GM19467 (cell line): ENCODE data around the gene STXBP1.

Experiments
- ATAC-seq: cut with Tn5 transposase; IDR thresholded peaks from one replicate; pipeline ENCODE4 v1.9.1; 2021; ENCODE audit warnings: mild to moderate bottlenecking, moderate library complexity; ENCODE audit not compliant: unreplicated experiment

The STXBP1 gene

DNA sequence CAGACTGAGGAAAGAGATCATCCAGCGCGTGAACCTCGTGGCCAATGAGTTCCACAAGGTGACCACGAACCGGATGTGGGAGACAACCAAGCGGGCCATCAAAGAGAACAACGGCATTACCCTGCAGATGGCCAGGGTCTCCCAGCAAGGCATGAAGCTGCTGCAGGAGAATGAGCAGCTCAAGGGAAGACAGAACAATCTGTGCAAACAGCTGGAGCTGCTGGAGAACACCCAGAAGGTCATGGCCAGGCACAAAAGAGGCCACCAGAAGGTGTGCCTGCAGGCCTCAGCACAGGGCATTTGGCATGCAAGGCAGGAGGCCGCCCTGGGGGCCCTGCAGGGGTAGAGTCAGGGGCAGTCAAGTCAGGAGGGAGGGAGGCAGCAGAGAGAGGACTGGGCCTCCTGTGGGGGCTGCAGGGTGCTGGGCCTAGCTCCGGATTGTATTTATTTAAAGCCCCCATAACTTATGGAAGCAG lies 99.2 kb downstream of the STXBP1 start:
- ATAC-seq = no peak

DNA sequence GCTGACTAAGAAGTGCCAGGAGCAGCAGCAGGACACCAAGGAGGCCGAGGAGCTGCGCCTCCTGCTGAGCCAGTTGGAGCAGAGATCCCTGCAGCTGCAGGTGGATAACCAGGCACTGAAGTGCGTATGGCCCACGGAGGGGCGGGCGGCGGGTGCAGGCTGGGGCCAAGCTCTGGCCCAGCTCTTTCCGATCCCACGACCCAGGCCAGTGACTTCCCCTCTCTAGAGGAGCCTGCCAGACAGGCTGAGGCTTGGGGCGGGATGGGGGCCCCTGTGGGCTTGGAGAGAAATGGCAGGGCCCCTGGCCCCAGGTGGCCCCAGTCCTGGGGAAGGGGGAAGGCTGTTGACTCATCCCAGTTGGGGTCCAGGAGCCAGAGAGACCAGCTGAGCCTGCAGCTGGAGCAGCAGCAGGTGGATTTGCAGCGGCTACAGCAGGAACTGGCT lies 99.8 kb downstream of the STXBP1 start:
- no peak for ATAC-seq

DNA sequence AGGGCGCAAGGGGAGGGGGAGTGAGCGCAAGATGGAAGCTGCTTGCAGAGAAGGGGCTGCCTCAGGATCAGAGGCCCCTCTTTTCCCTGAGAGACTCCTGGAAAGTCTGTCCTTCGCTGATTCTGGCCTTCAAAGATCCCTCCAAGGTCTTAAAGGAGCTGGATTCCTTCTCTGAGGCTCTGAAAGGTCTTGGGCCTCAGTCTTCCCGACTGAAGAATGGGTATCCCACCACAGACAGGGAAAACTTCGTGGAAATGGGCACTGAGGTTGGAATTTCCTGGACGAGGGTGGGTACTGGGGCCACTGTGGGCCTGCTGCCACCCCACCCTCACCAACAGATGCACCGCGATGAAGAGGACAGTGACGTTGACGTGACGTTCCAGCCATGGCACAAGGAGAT lies 100.3 kb downstream of the STXBP1 start:
- no peak for ATAC-seq

DNA sequence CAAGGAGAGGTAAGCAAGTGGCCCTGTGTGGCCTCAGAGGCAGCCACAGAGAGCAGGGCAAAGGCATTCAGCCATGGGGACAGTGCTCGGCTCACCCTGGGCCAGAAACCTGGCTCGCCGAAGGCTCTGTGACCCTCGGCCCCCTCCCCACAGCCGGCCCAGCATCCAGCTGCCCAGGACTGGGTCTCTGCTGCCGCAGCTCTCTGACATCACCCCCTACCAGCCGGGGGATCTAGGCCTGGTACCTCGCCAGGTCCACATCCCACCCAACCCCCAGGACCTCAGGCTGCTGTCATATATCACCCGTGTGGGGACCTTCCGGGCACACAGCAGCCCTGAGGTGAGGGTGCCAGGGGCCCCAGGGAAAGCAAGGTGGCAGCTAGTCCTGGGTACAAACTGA lies 100.8 kb downstream of the STXBP1 start:
- ATAC-seq = no peak

DNA sequence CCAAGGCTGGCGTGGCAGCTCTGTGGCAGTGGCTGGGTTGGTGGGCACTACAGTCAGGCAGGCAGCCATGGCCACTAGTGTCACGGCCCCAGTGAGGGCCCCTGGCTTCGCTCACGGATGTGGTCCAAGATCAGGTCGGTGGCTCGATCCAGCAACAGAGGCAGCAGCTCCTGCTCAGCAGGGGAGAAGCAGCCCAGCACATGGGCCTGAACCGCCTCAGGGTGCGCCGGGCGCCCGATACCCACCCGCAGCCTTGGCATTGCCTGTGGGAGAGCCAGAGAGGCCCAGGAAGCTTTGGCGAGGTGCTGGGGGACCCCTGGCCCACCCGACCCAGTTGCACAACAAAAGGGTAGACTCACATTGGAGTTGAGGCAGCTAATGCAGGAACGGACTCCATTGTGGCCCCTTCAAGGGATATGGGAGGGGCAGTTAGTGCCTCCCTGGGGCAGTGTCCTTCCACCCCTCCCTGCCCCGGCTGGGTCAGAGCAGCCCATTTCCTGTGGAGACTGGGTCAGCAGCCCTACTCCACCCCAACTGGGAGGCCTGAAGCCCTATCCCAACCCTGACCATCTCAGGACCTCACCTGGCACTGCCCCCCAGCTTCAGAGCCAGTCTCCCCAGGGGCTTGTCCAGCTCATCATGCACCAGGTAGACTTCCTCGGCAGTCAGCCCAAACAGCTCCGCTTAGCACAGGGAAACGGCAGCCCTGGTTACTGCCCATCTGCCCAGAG lies 102.1 kb downstream of the STXBP1 start:
- ATAC-seq = no peak

DNA sequence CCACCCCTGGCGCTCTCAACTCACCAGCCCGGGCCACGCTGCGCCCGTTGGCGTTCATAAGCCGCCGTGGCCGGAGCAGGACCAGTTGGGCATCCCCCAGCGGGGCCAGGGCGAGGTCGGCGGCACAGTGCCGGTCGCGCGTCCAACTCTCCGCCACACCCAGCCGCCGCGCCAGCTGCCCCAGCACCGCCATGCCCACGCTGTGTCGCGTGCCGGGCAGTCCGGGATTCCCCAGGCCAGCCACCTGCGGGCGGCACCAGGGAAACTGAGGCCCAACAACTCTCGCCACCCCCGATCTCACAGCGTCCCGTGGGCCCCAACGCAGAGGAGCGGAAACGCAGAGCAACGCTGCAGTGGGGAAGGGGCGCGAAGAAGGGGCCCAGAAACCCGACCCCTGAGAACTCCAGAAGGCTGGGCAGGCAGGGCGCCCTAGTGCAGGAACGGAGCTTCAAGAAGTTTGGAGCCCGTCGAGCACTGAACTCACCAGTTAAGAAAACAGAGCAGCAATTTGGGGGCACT lies 102.9 kb downstream of the STXBP1 start:
- no peak for ATAC-seq

DNA sequence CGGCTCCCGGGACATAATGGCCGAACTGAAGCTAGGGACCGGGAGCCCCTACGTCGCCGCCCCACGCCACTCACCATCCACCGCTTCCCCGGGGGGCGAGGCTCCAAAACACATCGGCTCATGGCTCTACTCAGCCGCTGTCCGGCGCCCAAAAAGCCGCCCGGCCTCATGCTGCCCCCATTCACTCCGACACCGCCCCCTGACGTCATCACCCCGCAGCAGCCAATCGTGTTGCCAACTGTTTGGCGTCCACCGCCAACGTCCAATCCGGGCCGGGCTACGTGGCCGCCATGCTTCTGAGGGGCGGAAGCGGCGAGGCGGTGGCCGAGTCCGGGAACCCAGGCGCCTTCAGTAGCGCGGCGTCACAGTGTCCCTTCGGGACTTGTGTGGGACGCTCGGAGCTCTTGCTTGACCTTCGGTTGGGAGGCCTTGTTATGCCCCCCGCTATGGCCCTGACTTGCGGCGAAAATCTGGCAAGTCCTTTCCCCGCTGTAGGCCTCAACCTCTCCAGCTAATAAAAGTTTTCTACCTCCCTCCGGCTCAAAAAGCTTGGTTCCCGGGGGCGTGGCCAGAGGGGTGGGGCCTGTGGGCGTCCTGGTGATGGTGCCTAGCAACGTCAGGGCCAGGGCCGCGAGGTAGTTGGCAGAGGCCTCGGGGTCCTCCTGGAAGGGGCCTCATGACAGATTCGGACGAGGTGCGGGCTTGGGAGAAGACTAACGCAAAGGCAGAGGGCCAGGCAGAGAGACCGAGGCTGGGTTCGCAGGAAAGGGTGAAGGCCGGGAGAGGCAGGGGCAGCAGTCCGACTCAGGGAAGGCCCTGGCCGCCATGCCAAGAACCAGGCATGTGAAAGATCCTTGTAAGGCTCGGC lies 103.6 kb downstream of the STXBP1 start, which contains the start of the genes PTRH1 and TTC16:
Gene PTRH1 (minus strand): TSS at position 194 of the 868 bp plus-strand sequence. CDS start 24 bp downstream, at position 170.
Gene TTC16 (plus strand): TSS at position 610 of the 868 bp plus-strand sequence. CDS start 67 bp downstream, at position 677.
- peak; percentile 95 for ATAC-seq

DNA sequence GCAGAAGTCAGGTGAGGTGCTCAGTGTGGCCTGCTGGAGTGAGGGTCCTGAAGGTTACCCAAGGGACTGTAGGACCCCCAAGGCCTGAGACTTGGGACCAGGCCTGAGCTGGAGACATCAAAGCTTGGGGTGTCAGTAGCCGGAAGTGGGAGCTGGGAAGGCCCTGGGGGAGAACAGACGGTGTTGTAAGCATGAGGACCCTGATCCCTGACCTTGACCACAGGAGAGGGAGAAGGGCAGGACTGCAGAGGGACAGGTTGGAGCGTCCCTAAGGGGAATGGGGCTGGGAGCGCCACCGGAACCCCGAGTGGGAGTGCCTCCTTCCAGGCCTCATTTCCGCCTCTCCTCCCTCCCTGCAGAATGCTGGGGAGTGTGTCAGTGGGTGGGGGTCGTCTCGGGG lies 104.3 kb downstream of the STXBP1 start:
- ATAC-seq = no peak

DNA sequence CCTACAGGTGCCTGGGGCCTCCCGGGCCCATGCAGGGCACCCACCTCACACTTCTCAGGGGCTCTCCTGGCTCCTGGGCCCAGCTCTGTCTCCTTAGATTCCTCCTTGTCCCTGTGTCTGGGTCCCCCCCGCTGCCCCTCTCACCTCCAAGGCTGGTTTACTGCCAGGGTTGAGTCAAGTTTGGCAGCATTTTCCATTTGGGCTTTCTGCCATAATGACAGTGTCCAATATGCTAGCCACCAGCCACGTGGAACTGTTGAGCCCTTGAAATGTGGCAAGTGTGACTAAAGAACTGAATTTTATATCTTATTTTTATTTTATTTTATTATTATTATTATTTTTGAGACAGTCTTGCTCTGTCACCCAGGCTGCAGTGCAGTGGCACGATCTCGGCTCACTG lies 105.7 kb downstream of the STXBP1 start:
- no peak for ATAC-seq

DNA sequence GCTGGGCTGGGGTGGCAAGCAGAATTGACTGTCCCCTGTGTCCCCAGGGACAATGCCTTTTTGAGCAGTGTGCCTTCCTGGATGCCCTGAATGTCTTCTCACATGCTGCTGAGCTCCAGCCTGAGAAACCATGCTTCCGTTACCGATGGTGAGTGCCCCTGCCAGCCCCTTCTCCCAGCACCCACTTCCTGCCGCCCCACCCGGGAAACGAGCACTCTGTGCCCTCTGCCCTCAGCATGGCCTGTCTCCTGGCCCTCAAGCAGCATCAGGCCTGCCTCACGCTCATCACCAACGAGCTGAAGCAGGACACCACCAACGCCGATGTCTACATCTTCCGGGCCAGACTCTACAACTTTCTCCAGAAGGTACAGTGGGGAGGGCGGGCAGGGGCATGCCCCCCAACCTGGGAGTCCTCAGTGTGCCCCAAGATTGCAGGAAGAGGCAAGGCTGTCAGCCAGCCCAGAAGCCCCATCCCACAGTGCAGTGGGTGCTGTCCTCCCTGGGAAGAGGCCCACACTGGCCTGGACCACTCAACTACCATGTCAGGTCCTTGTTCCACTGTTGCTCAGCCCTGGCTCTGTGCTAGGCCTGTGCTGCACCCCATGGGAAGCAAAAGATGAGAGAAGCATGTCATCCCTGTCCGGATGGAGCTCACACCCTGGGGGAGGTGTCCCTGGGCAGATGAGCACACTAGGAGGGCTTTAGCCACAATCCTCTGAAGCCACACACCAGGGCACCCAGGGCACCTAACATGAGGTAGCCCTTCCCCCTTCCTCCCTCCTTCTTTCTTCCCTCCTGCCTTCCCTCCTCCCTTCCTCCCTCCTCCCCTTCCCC lies 108.2 kb downstream of the STXBP1 start:
- no peak for ATAC-seq

DNA sequence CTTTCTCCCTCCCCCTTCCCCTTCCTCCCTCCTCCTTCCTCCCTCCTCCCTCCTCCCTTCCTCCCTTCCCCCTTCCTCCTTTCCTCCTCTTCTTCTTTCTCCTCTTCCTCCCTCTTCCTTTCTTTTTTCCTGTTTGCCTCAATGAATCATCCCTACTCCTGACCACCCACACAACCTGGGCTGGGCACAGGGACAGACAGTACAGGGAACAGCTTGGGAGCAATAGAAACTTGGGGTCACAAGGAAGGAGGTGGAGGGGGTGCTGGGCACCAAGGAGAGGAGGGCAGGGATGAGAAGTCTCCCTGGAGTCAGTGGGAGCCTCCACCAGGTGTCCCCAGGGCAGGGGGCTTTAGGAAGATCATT lies 108.8 kb downstream of the STXBP1 start:
- no peak for ATAC-seq

DNA sequence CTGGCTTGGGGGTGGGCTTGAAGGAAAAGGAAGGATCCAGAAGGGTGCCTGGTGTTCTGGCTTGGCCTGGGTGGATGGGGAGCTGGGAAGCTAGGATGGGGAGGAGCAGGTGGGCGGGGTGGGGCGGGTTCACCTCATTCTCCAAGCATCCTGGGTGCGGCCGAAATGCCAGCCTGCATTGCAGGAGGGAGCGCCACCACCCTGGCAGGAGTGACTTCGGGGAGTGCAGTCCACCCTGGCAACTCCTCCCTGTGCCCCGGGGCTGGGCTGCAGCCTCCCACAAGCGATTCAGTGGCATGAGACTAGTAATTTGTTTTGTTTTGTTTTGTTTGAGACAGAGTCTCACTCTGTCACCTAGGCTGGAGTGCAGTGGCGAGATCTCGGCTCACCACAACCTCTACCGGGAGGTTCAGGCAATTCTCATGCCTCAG lies 109.3 kb downstream of the STXBP1 start:
- no peak for ATAC-seq

DNA sequence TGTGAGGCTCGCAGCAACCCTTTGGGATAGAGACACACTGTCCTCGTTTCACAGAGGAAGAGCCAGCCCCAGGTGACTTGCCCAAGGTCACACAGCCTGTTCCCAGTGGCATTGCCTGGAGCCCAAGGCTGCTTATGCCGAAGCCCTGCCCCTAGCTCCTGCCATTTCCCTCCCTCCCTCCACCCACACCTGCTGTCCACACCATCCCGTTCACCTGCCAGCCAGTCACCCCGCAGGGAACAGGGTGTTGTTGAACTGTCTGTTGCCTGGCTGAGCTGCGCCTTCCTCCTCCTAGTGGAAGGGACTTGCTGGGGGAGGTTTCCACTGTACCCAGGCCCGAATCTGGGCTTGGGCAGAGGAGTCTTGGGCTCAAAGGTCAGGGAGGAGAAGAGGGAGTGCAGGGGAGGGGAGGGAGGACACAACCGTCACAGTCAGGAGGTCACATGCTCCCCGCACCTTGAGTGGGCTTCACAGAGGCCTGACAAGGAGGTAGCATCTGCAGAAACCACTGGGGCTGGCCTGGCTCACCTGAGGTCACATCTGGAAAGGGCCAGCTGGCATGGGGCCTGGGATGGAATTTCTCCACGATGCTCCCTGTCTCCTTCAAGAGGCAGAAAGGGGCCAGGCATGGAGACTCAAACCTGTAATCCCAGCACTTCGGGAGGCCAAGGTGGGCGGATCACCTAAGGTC lies 110.1 kb downstream of the STXBP1 start:
- ATAC-seq = no peak

DNA sequence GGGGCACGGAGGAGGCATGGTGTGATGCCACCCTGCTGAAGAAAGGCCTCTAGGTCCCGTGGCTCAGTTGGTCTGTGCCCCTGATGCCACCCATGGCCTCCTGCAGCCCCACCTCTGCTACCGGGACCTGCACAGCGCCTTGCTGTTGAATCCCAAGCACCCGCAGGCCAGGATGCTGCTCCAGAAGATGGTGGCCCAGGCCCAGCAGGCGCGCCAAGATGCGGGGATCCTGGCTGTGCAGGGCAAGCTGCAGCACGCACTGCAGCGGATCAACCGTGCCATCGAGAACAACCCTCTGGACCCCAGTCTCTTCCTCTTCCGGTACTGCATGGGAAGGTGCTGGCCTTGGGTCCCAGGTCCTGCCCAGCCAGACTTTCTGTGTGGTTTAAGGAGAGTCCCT lies 110.9 kb downstream of the STXBP1 start:
- ATAC-seq = no peak

DNA sequence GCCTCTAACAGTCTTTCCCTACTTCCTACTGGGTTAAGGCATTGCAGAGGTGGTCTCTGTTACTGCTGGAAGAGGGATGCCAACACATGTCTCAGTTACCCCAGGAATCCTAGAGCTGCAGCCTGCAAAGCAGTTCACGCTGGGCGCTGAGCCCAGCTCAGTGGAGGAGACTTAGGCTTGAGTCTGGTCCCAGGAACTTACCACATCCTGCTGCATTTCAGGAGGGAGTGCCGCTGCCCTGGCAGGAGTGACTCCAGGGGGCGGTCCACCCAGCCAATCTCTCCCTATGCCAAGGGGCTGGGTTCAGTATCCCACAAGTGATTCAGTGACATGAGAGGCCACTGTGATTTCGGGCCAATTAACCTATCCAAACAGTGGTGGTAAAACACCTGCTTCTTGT lies 111.4 kb downstream of the STXBP1 start:
- ATAC-seq = no peak

DNA sequence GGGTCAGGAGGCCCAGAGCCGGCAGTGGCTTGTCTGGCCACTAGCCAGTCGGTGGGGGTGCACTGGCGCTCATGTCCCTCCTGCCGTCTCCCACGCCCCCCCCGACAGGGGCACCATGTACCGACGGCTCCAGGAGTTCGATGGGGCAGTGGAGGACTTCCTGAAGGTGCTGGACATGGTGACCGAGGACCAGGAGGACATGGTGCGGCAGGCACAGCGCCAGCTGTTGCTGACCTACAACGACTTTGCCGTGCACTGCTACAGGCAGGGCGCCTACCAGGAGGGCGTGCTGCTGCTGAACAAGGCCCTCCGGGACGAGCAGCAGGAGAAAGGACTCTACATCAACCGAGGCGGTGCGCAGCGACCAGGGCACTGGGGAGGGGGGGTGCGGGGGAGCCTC lies 111.9 kb downstream of the STXBP1 start:
- no peak for ATAC-seq

DNA sequence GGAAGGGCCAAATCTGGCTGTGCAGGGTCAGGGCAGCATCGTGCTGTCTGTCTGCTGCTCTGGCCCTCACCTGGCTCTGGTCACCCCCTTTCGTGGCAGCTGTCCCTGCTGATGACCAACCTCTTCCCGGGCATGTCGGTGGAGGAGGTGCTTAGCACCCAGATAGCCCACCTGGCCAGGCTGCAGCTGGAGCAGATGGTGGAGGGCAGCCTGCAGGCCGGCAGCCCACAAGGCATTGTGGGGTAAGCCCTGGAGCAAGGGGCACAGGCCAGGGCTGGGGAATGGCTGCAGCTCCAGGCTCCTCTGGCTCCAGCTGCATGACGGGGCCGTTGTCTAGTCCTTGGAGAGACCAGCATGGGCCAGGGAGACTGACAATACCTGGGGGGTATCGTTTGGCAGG lies 114.8 kb downstream of the STXBP1 start:
- ATAC-seq = no peak

DNA sequence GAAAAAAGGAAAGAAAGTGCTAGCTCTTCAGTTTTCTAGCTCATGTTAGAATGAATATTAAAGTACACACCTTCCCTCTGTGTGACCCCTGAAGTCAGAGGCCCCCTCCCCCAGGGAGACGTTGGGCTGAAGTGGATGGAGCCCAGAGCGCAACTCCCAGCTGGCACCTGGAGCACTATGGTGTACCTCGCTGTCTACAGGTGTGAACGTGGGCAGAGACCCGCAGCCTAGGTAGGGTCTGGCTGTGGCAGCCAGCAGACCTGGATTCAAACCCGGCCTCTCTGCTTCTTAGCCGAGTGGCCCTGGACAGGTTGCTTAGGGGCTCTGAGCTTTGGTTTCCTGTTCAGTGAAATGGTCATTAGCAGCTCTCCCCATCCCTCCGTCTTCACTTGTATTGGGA lies 116.7 kb downstream of the STXBP1 start:
- no peak for ATAC-seq

DNA sequence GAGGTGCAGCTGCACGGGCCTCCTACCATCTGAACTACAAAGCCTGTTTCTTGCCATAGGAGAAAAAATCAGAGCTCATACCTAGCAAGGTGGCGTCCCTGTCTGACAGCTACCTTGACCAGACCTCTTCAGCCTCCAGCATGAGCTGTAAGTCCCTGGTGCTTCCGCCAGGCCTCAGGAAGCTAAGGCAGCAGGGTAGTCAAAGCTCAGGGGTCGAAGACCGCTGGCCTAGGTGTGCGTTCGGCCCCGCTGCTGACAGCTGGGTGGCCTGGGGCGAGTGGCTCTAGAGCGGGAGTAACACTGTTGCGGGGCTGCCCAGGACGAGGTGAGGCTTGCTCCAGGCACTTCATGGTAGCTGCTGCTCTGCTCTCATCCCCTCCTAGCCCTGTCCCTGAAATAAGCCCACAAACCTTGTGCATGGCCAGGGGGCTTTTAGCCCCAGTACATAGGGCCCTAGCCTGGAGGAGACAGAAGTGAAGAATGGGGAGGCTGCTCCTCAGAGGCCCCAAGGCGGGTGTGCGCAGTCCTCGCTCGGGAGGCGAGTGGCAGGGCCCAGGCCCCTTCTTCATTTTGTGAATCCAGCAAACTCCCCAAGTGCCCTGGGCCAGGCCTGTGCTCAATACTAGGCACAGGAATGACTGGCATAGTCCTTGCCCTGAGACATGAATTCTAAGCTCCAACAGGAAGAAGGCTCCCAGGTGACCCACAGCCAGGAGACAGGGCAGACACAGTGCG lies 117.6 kb downstream of the STXBP1 start:
- no peak for ATAC-seq
